ENCODE measurements around the gene ADCY6. TPM values are rescaled to one million over a fixed set of nuclear protein-coding genes. Genes with fewer than 3 reads are reported as not detected.

Gene ADCY6
- 9.9 to 14.6 TPM (median 12.8 TPM) in 5 replicates for total RNA-seq (2022; extraction: Qiagen RNA extraction)

GRCh38 chr12:48788854-48789775, at the start of gene ADCY6:
Gene ADCY6, minus strand, starts transcription at chr12:48789089. Its CDS starts 5,655 bp downstream, at chr12:48783434.

GRCh38 chr12:48817873-48818830, 29.3 kb upstream of the ADCY6 start, which contains the start of gene CACNB3:
Gene CACNB3, plus strand, starts transcription at chr12:48818496. Its CDS starts 434 bp downstream, at chr12:48818930.

GRCh38 chr12:48716493-48717251, 72.2 kb downstream of the ADCY6 start, which contains the start of gene CCNT1:
Gene CCNT1, minus strand, starts transcription at chr12:48716707. Its CDS starts 32 bp downstream, at chr12:48716675.

Other genes with a start within 250 kb of the ADCY6 start
- gene LALBA, start 219.0 kb downstream of the ADCY6 start, total RNA-seq (2022; extraction: Qiagen RNA extraction) = not detected in 5 replicates
- gene KANSL2, start 106.9 kb downstream of the ADCY6 start, total RNA-seq (2022; extraction: Qiagen RNA extraction) = 37.8 to 53.0 TPM (median 38.5 TPM) in 5 replicates
- gene CCNT1, start 72.4 kb downstream of the ADCY6 start, total RNA-seq (2022; extraction: Qiagen RNA extraction) = 11.6 to 16.9 TPM (median 13.6 TPM) in 5 replicates
- 31.1 to 39.6 TPM (median 34.9 TPM) in 5 replicates for gene CACNB3, start 29.4 kb upstream of the ADCY6 start, total RNA-seq (2022; extraction: Qiagen RNA extraction)
- gene DDX23, start 63.1 kb upstream of the ADCY6 start, total RNA-seq (2022; extraction: Qiagen RNA extraction) = 74.2 to 96.4 TPM (median 76.2 TPM) in 5 replicates
- 4.3 to 5.7 TPM (median 5.0 TPM) in 5 replicates for gene RND1, start 76.8 kb upstream of the ADCY6 start, total RNA-seq (2022; extraction: Qiagen RNA extraction)
- 45.1 to 61.0 TPM (median 59.0 TPM) in 5 replicates for gene FKBP11, start 136.4 kb upstream of the ADCY6 start, total RNA-seq (2022; extraction: Qiagen RNA extraction)
- 124 to 156 TPM (median 151 TPM) in 5 replicates for gene ARF3, start 168.4 kb upstream of the ADCY6 start, total RNA-seq (2022; extraction: Qiagen RNA extraction)
- gene WNT10B, start 182.6 kb upstream of the ADCY6 start, total RNA-seq (2022; extraction: Qiagen RNA extraction) = 1.8 to 2.3 TPM (median 2.0 TPM) in 5 replicates
- 0.07 to 0.15 TPM (median 0.12 TPM) in 5 replicates for gene WNT1, start 189.2 kb upstream of the ADCY6 start, total RNA-seq (2022; extraction: Qiagen RNA extraction)
- gene DDN, start 210.3 kb upstream of the ADCY6 start, total RNA-seq (2022; extraction: Qiagen RNA extraction) = 0.62 to 0.75 TPM (median 0.68 TPM) in 5 replicates
- gene PRKAG1, start 229.7 kb upstream of the ADCY6 start, total RNA-seq (2022; extraction: Qiagen RNA extraction) = 39.3 to 49.0 TPM (median 41.1 TPM) in 5 replicates